ENCODE measurements around the gene VWA5B1.
A peak's percentile ranks its signal among the peaks of the same experiment; 100 is the strongest.

Gene VWA5B1

GRCh38 chr1:20324704-20325406, 34.2 kb downstream of the VWA5B1 start:
- no peak for DNase-seq

GRCh38 chr1:20325407-20325843, 34.8 kb downstream of the VWA5B1 start:
- DNase-seq, result no peak

- DNase-seq, result no peak
Measured at GRCh38 chr1:20325844-20326420, 35.3 kb downstream of the VWA5B1 start.

GRCh38 chr1:20327467-20327866, 36.8 kb downstream of the VWA5B1 start:
- DNase-seq, result no peak

GRCh38 chr1:20328201-20328600, 37.5 kb downstream of the VWA5B1 start:
- no peak for DNase-seq

GRCh38 chr1:20329793-20330542, 39.3 kb downstream of the VWA5B1 start:
- DNase-seq, result no peak

- no peak for DNase-seq
Measured at GRCh38 chr1:20334103-20334502, 43.4 kb downstream of the VWA5B1 start.

- DNase-seq, result no peak
Measured at GRCh38 chr1:20336105-20336605, 45.5 kb downstream of the VWA5B1 start.

GRCh38 chr1:20337581-20337980, 46.9 kb downstream of the VWA5B1 start:
- no peak for DNase-seq

- DNase-seq, result peak; percentile 33 to 69
Measured at GRCh38 chr1:20339811-20340457, 49.3 kb downstream of the VWA5B1 start.

GRCh38 chr1:20342294-20343148, 51.8 kb downstream of the VWA5B1 start:
- DNase-seq, result no peak

GRCh38 chr1:20343149-20343937, 52.7 kb downstream of the VWA5B1 start:
- DNase-seq, result no peak

GRCh38 chr1:20343938-20344302, 53.2 kb downstream of the VWA5B1 start:
- DNase-seq, result no peak

- no peak for DNase-seq
Measured at GRCh38 chr1:20344738-20345137, 54.1 kb downstream of the VWA5B1 start.

GRCh38 chr1:20345419-20345818, 54.7 kb downstream of the VWA5B1 start:
- no peak for DNase-seq

GRCh38 chr1:20346433-20346832, 55.8 kb downstream of the VWA5B1 start:
- DNase-seq, result no peak

- DNase-seq, result no peak
Measured at GRCh38 chr1:20347699-20348098, 57.0 kb downstream of the VWA5B1 start.

GRCh38 chr1:20348326-20348915, 57.7 kb downstream of the VWA5B1 start:
- DNase-seq, result peak; percentile 20 to 65

GRCh38 chr1:20349561-20349960, 58.9 kb downstream of the VWA5B1 start:
- no peak for DNase-seq

GRCh38 chr1:20349971-20350370, 59.3 kb downstream of the VWA5B1 start:
- no peak for DNase-seq

- DNase-seq, result no peak
Measured at GRCh38 chr1:20350421-20350820, 59.7 kb downstream of the VWA5B1 start.

Data from cerebellar nuclear complex (tissue), 1 donor.